HG03066 (cell line): ENCODE data around the gene STK40.

Experiments used
- ATAC-seq: cut with Tn5 transposase; IDR thresholded peaks from one replicate; pipeline ENCODE4 v1.9.1; 2021; ENCODE audit warnings: low read depth; ENCODE audit not compliant: unreplicated experiment

Gene STK40

DNA sequence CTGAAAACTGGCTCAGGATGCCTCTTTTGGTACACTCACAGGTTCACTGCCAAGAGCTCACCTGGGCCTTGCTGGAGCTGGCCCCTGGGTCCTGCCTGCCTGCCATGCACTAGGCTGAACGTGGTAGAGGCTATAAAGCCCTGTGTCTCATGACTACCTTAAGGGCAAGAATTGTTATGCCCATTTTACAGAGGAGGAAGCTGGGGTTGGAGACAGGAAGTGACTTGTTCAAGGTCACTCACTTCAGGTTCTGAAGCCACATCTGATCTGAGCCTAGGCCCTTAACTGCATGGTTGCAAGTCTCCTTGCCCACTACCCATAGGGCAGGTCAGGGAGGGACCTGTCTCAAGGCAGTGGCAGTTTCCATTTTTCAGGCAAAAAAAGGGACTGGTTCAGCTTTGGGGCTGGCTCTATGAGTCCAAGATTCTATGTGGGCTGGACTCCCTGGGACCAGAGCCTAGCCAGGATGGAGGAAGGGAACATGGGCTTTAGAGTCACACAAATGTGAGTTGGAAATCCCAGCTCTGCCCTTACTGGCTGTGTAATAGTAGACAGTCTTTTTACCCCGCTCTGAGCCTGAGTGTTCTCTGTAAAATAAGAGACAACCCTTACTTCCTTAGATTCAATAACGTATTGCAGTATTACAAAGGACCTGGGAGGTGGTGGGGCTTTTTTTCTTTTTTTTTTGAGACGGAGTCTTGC lies 7.8 kb downstream of the STK40 start:
- no peak for ATAC-seq

DNA sequence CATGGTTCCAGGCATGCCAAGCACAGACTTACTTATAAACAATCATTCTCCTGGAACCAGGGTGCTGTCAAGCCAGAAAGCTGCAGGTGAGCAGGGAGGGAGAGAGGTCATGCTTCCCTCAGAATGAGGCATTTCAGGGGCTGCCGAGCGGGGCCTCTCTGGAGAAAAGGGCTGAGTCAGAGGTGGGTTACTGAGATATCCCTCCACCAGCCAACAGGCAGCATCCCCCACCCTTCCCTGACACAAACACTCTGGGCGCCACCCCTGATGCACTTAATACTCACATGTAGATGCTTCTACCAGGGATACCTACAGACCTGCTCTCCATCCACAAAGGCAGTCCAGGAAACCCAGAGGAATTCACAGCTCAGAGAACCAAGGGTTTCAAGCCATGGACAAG lies 13.1 kb downstream of the STK40 start:
- no peak for ATAC-seq

DNA sequence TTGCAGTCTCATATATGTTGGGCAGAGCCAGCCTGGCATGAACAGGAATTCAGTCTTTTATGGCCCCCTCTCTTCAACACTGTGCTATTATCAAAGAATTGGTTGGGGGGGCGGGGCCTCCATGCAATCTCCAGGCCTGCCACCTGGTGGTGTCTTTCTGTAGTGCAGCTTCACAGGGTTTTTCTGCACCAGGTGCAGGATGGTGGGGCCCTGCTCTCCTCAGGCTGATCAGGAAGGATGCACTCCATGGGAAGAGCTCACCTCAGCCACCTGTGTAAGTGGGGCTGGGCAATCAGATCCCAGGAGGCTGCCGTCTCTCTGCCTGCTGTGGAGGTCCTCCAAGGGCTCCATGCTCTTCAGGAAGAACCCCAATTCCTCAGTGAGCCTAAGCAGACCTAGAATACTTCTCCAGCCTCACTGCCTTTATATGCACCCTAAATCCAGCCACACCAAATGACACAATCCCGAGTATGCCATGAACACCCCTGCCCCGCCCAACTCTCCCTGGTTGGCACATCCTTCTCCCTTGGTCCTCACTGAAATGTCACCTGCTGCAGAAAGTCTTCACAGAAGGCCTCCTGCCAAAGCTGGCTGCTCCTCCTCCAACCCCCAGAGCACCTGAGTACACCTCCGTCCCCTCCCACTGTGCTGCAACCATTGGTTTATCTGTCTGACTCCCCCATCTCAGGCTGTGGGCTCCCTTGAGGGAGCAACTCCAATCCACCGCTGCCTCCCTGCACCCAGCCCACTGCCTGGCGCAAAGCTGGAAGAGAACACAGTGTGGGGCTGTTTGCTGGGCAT lies 16.5 kb downstream of the STK40 start:
- no peak for ATAC-seq

DNA sequence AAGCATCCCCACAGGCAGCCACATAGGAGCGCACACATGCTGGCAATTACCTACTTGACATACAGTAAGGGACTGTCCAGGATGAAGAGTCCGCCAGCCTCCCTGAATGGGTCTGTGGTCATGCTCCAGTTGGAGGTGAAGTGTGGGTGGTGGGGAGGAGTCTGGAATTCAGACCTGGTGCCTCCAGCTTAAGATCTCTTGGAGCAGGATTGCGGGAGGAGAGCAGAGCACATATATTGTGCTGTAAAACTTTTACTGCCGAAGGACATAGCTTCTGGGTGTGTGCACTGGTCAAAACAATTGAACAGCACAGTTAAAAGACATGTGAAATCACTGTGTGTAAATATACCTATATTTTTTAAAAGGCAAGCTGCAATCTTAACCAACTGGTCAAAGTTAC lies 17.9 kb downstream of the STK40 start:
- no peak for ATAC-seq

DNA sequence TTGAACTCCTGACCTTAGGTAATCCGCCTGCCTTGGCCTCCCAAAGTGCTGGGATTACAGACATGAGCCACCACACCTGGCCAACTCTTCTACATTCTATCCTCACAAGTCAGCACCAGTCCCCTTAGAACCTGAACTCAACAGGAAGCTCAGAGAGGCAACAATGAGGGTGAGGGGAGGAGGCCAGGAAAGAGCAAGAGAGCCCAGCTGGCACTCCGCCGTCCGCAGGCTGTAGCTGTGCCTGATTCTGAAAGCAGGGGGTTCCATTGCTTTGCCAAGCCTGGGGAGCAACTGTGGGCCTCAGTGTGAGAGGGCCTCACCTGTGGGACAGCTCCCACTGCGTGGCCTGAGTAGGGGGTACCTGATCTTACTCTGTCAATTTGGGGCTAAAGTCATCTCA lies 18.7 kb downstream of the STK40 start:
- ATAC-seq: no peak

DNA sequence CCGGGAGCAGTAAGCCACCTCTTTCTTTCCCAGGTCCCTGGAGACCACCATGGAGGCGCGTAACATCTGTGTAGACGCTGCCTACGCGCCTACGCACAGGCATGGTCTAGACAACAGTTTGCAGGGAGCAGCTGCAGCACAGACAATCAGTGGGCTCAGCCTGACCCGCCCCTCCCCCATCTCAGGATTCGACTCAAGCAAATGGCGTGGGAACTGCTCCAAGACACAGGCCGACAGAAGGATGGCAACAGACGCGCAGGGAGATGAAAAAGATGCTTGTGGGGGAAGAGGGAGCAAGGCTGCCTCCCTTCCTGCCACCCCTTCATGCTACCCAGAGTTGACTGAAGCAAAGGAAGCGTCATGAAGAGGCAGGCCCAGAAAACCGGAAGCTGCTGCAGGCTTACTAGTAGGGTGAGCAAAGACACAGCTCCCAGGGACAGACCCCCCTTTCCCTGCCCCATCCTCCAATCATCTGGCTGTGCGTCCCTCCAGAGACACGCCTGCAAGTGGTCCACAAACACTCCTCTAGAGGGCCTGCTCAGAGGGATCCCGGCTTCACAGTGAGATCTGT lies 19.5 kb downstream of the STK40 start:
- ATAC-seq: no peak

DNA sequence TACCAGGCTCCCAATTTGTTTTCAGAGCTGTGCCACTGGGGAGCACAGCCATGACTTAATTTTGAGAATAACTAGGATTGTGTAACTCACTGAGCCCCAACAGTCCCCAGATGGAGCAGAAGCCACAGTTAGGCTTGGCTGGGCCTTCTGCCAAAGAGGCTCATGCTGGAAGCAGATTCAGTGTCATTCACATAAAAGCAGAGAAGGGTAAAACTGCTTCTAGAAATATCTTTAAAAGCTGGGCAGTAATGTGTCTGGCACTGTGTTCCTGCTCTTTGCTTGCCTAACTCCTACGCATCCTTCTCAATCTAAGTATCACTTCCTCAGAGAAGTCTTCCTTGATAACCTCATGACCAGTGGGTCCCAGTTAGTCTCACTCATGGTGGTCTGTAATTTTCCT lies 20.3 kb downstream of the STK40 start:
- no peak for ATAC-seq

DNA sequence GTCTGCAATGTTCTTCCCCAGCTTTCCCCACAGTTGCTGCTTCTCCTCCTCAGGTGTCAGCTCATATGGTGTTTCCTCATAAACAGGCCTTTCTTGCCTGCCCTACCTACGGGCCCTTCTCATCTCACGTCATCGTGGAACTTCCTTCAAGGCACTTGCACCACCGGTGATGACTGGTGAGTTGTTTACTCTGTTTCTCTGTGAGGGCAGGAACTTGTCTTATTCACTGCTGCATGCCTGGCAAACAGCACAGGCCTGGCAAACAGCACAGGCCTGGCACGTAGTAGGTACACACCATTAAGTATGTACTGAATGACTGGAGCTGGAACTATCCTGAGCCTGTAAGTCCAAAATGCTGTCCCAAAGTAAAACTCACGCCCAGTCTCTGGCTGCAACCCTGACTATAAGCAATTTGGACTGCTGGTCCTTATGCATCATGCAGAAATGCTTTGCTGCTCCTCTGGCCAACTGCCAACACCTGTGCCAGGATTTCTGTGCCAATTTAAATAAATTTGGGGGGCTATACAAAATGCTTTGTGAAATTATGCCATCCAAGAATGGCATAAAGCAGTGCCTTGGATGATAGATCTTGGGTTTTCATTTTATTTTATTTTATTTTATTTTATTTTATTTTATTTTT lies 25.7 kb downstream of the STK40 start:
- no peak for ATAC-seq

DNA sequence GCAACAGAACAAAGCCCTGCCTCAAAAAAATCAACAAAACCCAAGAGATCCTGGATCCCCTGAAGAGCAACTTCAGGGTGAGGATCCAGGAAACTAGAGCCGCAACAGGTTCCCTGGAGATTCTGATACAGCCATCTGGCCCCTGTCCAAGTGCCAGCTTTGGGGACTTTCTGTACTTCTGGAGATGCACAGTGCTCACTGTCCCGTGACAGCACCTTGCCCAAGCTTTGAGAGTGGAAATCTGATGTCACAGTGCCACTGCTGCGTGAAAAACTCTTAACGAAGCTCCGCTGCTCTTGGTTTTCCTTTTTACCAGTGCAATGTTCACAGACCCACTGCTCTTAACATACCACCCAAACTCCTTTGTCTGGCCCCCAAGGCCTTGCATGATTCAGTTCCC lies 26.3 kb downstream of the STK40 start:
- no peak for ATAC-seq

DNA sequence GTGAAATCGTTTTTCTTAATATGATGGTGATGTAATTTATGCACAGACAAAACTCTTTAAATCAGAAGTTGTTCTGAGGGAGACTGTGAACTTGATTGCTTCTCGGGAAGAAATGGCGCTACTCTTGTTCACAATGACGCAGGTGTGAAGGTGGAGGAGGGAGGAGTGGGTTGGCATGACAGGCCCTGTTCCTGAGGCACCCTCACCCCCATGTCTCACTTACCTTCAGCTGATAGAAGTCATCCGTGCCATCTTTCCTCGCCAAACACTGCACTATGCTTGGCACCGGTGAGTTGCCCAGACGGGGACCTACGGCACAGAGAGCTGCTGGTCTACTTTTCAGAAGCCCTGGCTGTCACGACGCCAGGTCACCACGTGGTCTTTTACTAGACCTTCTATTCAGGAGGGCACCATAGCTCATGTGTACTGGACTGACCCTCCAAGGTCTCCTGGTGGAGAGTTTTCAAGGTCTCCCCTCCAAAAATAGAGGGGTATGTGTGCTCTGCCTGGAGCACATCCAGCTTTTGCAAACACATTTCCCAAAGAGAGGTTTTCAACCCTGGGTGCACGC lies 27.1 kb downstream of the STK40 start:
- ATAC-seq: no peak

DNA sequence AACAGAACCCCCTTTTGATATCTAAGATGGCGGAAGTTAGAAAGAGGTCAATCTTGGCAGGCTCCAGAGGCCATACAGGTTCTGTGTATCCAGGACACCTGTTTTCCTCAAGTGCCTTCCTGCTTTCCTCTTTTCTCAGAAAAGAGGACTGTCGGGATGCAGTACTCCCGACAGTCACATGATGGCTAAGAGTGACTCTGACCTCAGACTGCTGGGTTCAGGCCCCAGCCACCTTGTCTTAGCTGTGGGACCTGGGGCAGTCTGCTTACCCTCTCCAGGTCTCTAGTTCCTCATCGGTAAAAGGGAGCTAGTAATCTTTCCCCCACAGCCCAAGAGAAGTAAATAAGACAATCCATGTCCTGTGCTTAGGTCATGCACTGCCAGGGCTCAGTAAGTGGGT lies 29.9 kb downstream of the STK40 start:
- no peak for ATAC-seq

DNA sequence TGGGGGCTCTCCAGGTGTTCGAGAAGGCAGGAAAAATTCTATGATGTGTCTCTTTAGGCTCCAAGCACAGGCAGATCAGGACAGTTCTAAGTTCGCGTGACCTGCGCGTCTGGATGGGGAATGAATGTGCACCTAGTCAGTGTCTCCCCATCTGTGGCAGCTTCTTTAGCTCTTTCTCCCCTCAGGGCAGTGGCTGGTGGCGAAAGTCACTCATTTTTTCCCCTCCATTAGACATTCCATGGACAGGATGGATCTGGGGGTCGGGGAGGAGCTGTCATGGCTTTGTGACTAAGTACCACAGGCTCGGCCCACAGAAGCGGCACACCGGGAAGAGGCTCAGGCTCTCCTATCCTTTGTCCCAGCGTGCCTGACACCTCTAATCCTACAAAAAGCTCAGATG lies 31.2 kb downstream of the STK40 start:
- no peak for ATAC-seq

DNA sequence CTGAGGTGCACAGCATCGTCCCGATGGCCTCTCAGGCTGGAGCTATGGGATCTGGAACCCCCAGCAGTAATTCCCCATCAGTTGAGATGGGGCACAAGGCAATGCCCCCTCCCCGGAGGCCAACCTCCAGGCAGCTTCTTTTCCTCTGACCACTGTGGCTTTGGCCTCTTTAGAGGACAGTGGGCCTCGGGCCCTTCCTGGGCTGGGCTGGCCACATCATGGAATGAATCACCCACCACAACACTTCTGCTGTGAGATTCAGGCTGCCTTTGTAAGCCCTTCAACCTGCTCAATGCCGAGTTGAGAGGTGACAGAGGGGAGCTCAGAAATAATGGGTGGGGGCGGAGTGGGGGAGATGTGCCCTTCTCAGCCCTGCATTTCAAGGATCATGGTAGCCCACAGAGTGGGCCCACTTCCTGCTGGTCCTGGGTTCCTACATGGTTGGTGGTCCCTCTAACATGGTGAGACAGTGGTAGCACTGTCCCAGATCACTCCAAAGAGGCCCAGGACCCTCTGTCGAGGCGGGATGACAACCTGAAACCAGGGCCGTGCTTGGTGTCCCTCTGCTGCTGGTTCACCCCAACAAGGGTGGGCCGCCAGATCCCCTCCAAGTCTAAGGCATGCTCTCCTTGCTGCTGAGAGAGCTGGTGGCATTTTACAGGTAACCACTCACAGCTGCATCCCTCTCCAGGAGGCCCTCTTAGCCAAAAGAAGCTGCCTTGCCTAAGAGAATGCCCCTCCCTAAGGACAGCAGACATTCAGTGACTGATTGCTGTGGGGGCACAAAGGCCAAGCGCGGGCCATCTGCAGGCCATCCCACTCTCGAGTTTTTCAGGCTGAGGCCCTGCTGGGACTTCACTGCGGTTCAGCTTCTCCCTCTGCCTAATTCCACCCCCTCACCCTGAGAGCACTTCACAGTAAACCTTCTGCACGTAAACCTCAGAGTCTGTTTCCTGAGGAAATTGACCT lies 32.5 kb downstream of the STK40 start:
- no peak for ATAC-seq

DNA sequence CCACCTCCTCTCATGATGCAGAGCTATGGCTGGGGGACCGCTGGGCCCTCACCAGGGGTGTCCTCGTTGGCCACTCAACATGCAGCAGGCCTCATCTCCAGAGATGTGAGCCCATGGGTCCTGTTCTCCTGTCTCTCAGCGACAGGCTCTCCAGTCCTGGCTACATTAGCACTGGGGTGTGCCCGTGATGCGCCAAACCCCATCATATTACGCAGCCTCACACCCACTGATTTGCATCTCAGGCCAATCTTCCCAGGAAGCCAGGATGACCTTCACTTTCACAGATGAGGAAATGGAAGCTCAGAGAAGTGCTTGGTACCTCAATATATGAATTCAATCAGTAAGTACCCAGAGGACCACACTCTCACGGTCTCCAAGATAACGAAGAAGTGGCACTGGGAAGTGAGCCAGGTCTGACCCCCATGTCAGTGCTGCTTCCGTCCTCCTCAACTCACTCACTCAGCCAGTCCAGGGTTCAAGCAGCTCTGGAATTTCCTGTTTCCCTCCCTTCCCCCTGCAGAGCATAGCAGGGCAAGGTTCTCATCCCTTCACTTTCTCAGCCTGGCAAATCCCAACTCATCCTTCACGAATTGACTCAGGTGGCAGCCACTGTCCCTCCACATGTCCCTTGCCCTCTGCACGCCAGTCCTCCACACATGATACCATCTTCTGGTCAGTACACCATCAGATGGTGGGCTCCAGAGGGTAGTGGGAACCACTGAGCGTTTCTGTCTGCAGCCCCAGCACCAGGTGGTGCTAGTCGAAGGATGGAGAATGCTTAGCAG lies 33.4 kb downstream of the STK40 start:
- no peak for ATAC-seq

DNA sequence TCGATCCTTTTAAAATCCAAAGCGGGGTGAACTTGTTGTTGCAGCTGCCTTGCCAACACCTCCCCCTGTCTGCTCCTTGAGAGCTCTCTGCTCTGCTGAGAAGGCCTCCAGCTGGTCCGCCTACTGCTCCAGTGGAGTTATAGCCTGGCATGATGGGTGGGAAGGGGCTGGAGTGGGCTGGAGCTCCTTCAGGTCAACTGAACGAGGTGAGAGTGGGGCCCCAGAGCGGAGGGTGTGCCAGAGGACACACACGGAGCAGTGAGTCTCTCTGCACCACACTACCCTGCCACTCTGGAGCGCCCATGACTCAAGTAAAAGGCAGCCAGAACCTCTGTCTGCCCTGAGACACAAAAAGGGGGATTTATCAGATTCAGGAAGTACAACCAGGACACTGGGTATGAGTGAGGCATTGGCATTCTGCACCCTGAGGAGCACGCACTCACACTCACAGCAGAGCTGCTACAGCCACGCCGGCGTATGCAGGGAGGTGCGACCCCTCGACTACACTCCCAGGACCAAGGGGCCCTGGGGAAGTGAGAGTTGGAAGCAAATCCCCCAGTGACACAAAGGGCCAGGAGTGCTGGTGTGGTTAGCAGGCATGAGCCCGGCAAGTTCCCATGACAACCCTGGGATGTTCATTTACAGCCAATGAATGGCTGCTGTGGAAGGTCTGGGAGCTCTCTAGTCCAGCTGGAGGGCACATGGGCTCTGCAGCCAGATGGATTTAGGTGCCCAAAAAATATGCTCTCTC lies 34.3 kb downstream of the STK40 start:
- no peak for ATAC-seq

DNA sequence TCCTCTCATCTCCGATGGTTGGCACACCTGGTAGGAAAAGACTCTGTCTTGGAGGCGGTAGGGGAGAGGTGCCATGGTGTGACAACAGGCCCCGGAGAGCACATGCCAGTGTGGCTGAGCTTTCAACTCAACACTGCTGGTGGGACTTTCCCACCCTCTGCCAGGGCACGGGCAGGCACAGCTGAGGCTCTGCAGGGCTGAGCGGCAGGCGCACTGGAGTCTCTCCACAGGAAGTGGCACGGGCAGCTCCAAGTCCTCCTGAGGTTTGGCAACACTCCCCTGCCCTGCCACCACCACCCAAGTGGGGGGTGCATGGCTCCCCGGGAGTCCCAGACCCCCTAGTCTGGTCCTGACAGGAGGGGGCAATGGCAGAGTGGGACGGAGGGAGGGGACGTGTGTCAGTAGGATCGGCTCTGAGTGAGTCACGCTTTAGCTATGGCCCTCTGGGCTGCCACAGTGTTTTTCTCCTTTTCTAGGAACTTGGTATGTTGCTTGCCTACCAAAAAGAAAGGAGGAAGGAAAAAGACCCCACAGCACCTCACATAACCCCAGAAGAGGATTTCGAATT lies 35.0 kb downstream of the STK40 start:
- ATAC-seq: no peak

DNA sequence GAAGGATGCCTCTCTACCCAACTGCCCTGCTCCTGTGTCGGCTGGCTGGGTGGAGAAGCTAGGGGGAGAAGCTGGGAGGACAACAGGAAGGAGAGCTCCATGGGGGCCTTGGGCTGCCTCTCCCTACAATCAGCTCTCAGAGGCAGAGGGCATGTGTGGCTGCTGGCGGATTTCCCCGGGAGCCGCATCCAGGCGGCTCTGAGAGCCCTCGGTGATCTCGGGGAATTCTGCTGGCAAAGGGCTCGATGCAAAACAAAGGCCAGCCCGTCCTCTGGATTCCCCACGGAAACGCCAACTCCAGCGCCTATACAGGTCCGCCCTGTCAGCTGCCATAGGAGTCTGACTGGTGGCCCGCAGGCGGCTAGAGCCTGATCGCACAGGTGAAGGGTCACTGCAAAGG lies 35.9 kb downstream of the STK40 start:
- ATAC-seq: no peak

DNA sequence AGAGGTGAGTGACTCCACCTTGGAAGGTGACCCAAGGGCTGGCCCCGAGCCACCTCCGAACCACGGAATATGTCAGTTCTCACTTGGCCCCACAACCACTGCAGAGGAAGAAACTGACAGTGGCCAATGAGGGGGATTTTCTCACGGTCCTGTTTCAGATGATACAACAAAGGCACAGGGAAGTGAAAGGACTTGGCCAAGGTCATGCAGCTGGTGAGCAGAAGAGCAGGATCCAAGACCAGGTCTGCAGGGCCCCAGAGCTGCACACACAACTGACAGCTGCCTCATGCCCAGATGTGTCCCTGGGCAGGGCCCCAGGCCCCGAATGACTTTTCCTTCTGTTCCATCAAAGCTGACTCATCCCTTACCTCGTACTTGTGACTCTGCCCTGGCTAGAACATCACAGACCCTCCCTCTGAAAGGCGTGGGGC lies 36.5 kb downstream of the STK40 start:
- ATAC-seq: peak; percentile 57
